Measurements from ENCODE around the gene TRPT1. TPM values are rescaled to one million over a fixed set of nuclear protein-coding genes. Genes with fewer than 3 reads are reported as not detected.

TRPT1 gene
- total and polyA plus RNA-seq, 2 donors: 12.7 to 45.3 TPM

DNA sequence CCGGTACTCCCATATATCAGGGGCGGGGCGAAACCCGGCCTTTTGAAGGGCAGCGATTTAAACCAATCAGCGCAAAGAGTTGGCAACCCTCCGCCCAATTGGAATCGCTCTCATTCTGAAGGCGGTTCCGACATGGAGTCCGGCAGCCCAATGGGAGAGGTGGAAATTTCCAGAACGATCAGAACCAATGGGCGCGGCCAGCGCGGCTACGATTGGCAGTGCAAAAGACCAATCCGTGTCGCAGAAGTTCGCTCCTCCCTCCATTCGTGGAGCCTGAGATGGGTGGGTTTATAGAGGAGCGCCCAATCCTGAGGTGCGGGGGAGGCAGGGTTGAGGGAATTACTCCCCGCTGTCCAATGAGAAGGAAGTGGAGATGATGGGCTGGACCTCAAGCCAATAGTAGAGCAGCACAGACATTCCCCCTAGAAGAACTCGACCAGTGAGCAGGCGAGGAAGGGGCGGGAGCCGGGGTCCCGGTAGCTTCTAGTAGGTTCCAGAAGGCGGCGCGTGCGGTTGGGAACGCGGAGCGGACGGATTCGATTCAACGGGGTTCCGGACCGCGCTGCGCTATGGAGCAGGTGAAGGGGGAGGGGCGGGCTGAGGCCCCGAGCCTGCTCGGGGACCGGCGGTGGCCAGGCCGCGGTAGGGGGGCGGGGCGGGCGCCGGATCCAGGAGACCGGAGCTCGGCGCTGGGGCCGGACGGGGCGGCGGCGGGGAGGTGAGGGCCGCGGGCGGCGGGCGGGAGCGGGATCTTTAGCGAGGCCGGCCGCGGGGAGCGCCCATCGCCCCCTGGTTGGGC, 40.1 kb downstream of the TRPT1 start, which contains the start of gene STIP1:
STIP1 (plus strand) TSS at position 479 of the 799 bp plus-strand sequence; CDS start at position 570, 91 bp downstream.
- WGBS: under 1% methylated on average over 74 of the region's 74 CpGs
- H3K27ac ChIP-seq (ENCODE audit: low read depth): peak within 1 kb of the TSS; percentile 85

DNA sequence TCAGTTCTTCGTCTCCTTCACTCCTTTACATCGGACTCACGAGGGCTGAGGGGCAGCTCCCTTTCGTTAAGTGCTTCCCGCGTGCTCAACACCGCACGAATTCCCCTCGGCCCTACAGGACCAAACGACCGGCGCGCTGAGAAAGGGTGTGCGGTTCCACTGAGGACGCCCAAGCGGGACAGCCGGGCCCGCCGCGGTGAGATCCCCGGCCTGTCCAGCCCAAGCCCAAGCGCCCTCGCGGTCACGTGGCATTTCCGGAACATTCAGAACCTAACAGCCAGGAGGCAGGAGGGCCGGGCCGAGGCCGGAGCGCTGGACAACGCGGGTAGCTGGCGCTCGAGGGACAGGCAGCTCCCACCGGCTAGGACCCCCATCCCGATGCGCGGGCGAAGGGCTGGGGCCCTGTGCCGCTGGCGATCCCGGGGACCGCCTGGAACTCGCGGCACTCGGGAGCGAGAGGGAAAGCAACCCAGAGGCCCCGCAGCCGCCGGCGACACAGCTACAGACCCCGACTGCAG, 40.8 kb downstream of the TRPT1 start:
- Histone ChIP-seq H3K4me3 (ENCODE audit: low read depth, low read length) (peak overlapping the region; percentile 48), H3K4me1 (ENCODE audit: insufficient read depth) (no peaks in the 10 kb centered on the region), H3K27ac (ENCODE audit: low read depth) (peak overlapping the region; percentile 85), H3K36me3 (ENCODE audit: insufficient read depth) (no peaks in the 10 kb centered on the region)
- DNase-seq (ENCODE audit: extremely low spot score): peak; percentile 62
- under 1% methylated on average over 52 of the region's 52 CpGs for WGBS

More for the DNA sequence above, 40.1 kb downstream of the TRPT1 start, which contains the start of gene STIP1:
- Histone ChIP-seq H3K4me3 (ENCODE audit: low read depth, low read length) (peak within 1 kb of the TSS; percentile 48), H3K4me1 (ENCODE audit: insufficient read depth) (no peaks in the 10 kb centered on the region), H3K36me3 (ENCODE audit: insufficient read depth) (no peaks in the 10 kb centered on the region)
- DNase-seq (ENCODE audit: extremely low spot score): peak; percentile 100

DNA sequence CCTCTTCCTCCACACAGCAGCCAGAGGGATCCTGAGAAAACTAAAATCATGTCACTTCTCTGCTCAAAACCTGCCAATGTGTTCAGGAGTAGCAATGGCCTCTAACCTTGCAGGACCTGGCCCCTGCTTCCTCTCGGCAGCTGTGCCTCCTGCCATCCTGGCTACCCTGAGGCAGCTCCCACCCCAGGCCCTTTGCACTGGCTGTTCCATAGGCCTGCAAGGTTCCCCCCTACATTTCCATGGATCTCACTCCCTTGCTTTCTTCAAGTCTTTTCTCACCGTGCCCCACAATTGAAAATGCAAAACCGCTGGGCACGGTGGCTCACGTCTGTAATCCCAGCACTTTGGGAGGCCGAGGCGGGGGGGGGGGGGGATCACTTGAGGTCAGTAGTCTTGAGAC, 42.1 kb downstream of the TRPT1 start:
- Histone ChIP-seq H3K4me3 (ENCODE audit: low read depth, low read length) (no peak overlapping the region), H3K4me1 (ENCODE audit: insufficient read depth) (no peaks in the 10 kb centered on the region), H3K36me3 (ENCODE audit: insufficient read depth) (no peaks in the 10 kb centered on the region), H3K27ac (ENCODE audit: low read depth) (no peak overlapping the region)
- WGBS: 84% methylated on average over 7 of the region's 7 CpGs
- no peak for DNase-seq (ENCODE audit: extremely low spot score)

DNA sequence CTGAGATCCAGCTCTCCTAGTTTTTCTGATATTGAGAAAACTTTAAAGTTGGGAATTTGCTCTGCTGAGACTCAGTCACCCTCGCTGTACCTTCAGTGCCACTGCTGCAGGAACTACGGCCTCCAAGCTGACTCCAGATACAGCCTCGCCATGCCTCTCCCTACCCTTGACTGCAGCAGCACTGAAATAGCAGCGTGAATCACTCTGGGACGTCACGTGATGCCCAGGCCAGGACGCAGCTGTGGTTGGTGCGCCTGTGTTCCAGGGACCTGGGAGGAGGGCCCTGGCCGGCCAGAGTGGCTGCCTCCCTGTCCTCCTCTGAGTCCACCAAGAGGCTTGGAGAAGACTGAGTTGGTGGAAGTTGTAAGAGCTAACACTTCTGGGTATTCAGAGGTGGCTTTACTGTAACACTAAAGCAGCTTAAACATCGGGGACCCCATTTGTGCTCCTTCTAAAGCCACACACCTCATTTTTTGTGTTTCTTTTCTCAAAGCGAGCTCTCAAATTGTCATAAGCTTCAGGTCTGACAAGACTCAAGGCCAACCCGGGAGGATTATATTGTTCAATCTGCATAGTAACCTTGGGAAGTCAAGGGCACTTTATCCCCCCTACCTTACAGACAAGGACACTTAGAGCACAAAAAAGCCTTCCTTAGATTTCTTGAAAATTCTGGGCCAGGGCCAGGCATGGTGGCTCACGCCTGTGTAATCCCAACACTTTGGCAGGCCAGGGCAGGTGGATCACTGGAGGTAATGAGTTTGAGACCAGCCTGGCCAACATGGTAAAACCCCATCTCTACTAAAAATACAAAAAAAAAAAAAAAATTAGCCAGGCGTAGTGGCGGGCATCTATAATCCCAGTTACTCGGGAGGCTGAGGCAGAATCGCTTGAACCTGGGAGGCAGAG, 44.2 kb downstream of the TRPT1 start:
- WGBS: 37% methylated on average over 17 of the region's 17 CpGs
- Histone ChIP-seq H3K27ac (ENCODE audit: low read depth) (peak overlapping the region; percentile 25), H3K4me3 (ENCODE audit: low read depth, low read length) (no peak overlapping the region), H3K4me1 (ENCODE audit: insufficient read depth) (no peaks in the 10 kb centered on the region), H3K36me3 (ENCODE audit: insufficient read depth) (no peaks in the 10 kb centered on the region)
- peak; percentile 70 for DNase-seq (ENCODE audit: extremely low spot score)

DNA sequence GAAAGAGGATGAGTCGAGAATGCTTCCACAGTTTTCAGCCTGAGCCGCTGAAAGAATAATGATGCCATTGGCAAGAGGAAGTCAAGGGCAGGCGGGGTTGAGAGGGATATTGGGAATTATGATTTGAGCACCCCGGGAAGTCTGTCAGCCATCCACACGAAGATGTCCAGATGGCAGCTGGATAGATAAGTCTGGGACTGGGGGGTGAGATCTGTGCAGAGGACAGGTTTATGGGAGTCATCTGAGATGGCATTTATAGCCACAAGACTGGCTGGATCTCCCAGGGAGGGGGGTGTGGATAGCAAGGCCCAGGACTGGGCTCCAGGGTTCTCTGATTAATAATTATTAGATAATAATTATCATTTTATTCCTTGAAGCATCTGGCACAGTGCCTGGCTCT, 45.1 kb downstream of the TRPT1 start:
- DNase-seq (ENCODE audit: extremely low spot score): no peak
- peak overlapping the region; percentile 59 for H3K27ac ChIP-seq (ENCODE audit: low read depth)
- H3K4me3 ChIP-seq (ENCODE audit: low read depth, low read length): no peak overlapping the region
- no peaks in the 10 kb centered on the region for H3K4me1 ChIP-seq (ENCODE audit: insufficient read depth)
- WGBS: 28% methylated on average over 5 of the region's 5 CpGs
- H3K36me3 ChIP-seq (ENCODE audit: insufficient read depth): no peaks in the 10 kb centered on the region

DNA sequence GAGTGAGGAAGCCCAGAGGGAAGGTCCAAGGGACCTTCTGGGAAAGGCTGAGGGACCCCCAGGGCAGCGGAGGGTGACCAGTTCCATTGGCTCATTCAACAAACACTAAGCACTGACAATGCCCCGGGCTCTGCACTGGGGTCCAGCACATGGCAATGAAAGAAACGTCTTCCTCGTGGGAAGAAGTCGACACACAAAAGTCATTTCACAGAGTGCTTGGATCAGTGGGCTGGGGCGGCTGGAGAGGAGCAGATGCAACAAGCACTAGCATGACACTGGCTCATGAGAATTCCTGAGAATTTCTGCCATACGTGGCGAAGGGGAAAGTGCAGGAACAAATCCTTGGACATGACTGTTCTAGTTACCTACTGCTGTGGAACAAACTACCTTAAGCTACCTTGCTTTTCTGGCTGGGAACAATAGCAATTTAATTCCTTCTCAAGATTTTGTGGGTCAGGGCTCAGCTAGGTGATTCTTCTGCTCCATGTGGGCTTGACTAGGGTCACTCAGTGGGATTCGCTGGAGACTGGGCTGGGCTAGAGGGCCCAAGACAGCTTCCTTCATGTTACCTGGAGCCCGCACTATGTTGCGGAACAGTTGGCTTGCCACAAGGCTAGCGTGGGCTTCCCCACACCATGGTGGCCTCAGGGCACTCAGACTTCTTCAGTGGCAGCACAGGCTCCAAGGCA, 46.9 kb downstream of the TRPT1 start:
- WGBS: 96% methylated on average over 12 of the region's 12 CpGs

DNA sequence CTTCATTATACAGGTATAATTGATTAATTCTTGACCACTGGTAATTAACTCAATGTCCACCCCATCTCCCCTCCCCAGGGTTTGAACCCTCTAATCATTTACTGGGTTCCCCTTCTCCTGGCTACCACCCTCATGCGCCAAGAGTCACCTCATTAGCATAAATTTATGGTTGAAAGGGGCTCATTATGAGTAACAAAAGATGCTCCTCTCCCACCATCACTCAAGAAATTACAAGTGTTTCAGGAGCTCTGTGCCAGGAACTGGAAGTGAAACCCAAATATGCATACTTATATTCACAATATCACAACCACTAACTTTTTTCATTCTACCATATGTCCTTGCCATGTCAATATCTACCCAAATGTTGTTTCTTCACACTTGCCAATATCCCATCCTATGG, 47.8 kb downstream of the TRPT1 start:
- no peak for DNase-seq (ENCODE audit: extremely low spot score)
- Histone ChIP-seq H3K27ac (ENCODE audit: low read depth) (no peak overlapping the region), H3K36me3 (ENCODE audit: insufficient read depth) (no peaks in the 10 kb centered on the region), H3K4me1 (ENCODE audit: insufficient read depth) (no peaks in the 10 kb centered on the region), H3K4me3 (ENCODE audit: low read depth, low read length) (no peak overlapping the region)
- 98% methylated on average over 1 of the region's 1 CpG for WGBS

More for the DNA sequence above, 46.9 kb downstream of the TRPT1 start:
- Histone ChIP-seq H3K4me1 (ENCODE audit: insufficient read depth) (no peaks in the 10 kb centered on the region), H3K36me3 (ENCODE audit: insufficient read depth) (no peaks in the 10 kb centered on the region), H3K27ac (ENCODE audit: low read depth) (no peak overlapping the region), H3K4me3 (ENCODE audit: low read depth, low read length) (no peak overlapping the region)
- DNase-seq (ENCODE audit: extremely low spot score): no peak

DNA sequence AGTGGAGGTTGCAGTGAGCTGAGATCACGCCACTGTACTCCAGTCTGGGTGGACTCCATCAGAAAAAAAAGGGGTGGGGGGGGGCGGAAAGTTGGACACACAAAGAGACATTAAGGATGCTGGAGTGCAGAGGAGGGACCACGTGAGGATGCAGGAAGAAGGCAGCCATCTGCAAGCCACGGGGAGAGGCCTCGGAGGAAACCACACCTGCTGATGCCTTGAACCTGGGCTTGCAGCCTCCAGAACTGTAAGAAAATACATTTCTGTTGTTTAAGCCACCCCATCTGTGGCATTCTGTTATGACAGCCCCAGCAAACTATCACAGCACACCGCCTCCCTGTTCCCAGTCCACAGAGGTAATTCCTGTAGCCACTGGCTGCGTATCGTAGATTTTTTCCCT, 49.2 kb downstream of the TRPT1 start:
- no peaks in the 10 kb centered on the region for H3K36me3 ChIP-seq (ENCODE audit: insufficient read depth)

More for the DNA sequence above, 49.2 kb downstream of the TRPT1 start:
- no peak overlapping the region for H3K4me3 ChIP-seq (ENCODE audit: low read depth, low read length)
- 85% methylated on average over 8 of the region's 8 CpGs for WGBS
- H3K27ac ChIP-seq (ENCODE audit: low read depth): no peak overlapping the region
- no peaks in the 10 kb centered on the region for H3K4me1 ChIP-seq (ENCODE audit: insufficient read depth)
- DNase-seq (ENCODE audit: extremely low spot score): no peak

Other genes with a start within 250 kb of the TRPT1 start
- 19.5 TPM for gene OTUB1, start 239.7 kb downstream of the TRPT1 start, total RNA-seq
- gene OTUB1, start 239.7 kb downstream of the TRPT1 start, polyA plus RNA-seq: 78.9 TPM
- gene FLRT1, start 190.3 kb downstream of the TRPT1 start, total RNA-seq: 1.7 TPM
- 0.66 TPM for gene FLRT1, start 190.3 kb downstream of the TRPT1 start, polyA plus RNA-seq
- gene MACROD1, start 60.1 kb downstream of the TRPT1 start, total RNA-seq: 9.8 TPM
- 25.1 TPM for gene MACROD1, start 60.1 kb downstream of the TRPT1 start, polyA plus RNA-seq
- 42.7 TPM for gene STIP1, start 40.0 kb downstream of the TRPT1 start, total RNA-seq
- gene STIP1, start 40.0 kb downstream of the TRPT1 start, polyA plus RNA-seq: 84.0 TPM
- 7.8 TPM for gene FERMT3, start 19.5 kb downstream of the TRPT1 start, total RNA-seq
- gene FERMT3, start 19.5 kb downstream of the TRPT1 start, polyA plus RNA-seq: 16.8 TPM
- 15.4 TPM for gene NUDT22, start 88 bp upstream of the TRPT1 start, total RNA-seq
- gene NUDT22, start 88 bp upstream of the TRPT1 start, polyA plus RNA-seq: 61.0 TPM
- 10.7 TPM for gene DNAJC4, start 4.4 kb upstream of the TRPT1 start, total RNA-seq
- 57.6 TPM for gene DNAJC4, start 4.4 kb upstream of the TRPT1 start, polyA plus RNA-seq
- gene VEGFB, start 8.4 kb upstream of the TRPT1 start, total RNA-seq: 18.9 TPM
- 123 TPM for gene VEGFB, start 8.4 kb upstream of the TRPT1 start, polyA plus RNA-seq
- gene FKBP2, start 14.9 kb upstream of the TRPT1 start, total RNA-seq: 29.2 TPM
- 167 TPM for gene FKBP2, start 14.9 kb upstream of the TRPT1 start, polyA plus RNA-seq
- 31.6 TPM for gene PPP1R14B, start 20.8 kb upstream of the TRPT1 start, total RNA-seq
- gene PPP1R14B, start 20.8 kb upstream of the TRPT1 start, polyA plus RNA-seq: 62.8 TPM
- gene PLCB3, start 25.3 kb upstream of the TRPT1 start, total RNA-seq: 14.8 TPM
- 18.2 TPM for gene PLCB3, start 25.3 kb upstream of the TRPT1 start, polyA plus RNA-seq
- gene BAD, start 58.5 kb upstream of the TRPT1 start, total RNA-seq: 34.2 TPM
- gene BAD, start 58.5 kb upstream of the TRPT1 start, polyA plus RNA-seq: 111 TPM
- gene GPR137, start 59.7 kb upstream of the TRPT1 start, total RNA-seq: 4.7 TPM
- gene GPR137, start 59.7 kb upstream of the TRPT1 start, polyA plus RNA-seq: 48.3 TPM
- not detected for gene KCNK4, start 65.1 kb upstream of the TRPT1 start, total RNA-seq
- 0.13 TPM for gene KCNK4, start 65.1 kb upstream of the TRPT1 start, polyA plus RNA-seq
- not detected for gene CATSPERZ, start 74.2 kb upstream of the TRPT1 start, total RNA-seq
- 0.29 TPM for gene CATSPERZ, start 74.2 kb upstream of the TRPT1 start, polyA plus RNA-seq
- gene ESRRA, start 79.3 kb upstream of the TRPT1 start, total RNA-seq: 13.3 TPM
- gene ESRRA, start 79.3 kb upstream of the TRPT1 start, polyA plus RNA-seq: 53.2 TPM
- 124 TPM for gene TRMT112, start 91.4 kb upstream of the TRPT1 start, total RNA-seq
- 245 TPM for gene TRMT112, start 91.4 kb upstream of the TRPT1 start, polyA plus RNA-seq
- 69.0 TPM for gene PRDX5, start 91.9 kb upstream of the TRPT1 start, total RNA-seq
- gene PRDX5, start 91.9 kb upstream of the TRPT1 start, polyA plus RNA-seq: 294 TPM
- gene CCDC88B, start 114.0 kb upstream of the TRPT1 start, total RNA-seq: 2.6 TPM
- 10.2 TPM for gene CCDC88B, start 114.0 kb upstream of the TRPT1 start, polyA plus RNA-seq
- 14.8 TPM for gene RPS6KA4, start 133.0 kb upstream of the TRPT1 start, total RNA-seq
- 32.7 TPM for gene RPS6KA4, start 133.0 kb upstream of the TRPT1 start, polyA plus RNA-seq

Measured in urinary bladder (tissue), 4 donors.